ENCODE results near the gene CSRP2.

DNA sequence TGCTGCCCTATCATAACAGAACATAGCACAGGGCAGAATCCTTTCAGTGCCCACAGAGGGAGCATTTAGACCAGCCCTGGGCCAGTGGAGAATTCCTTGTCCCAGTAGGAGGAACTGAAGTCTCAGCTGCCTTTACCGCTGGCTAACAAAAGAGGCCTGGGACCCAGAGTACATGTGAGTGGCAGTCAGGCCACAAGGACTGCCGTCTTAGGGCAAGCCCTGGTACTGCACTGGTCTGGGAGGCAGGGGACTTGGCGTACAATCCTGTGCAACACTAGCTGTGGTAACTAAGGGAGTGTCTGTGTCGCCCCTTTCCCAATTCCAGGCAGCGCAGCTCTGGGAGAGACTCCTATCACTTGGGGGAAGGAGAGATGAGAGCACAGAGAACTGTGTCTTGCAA, 17.0 kb upstream of the CSRP2 start:
- TF ChIP-seq, protein P1, sequence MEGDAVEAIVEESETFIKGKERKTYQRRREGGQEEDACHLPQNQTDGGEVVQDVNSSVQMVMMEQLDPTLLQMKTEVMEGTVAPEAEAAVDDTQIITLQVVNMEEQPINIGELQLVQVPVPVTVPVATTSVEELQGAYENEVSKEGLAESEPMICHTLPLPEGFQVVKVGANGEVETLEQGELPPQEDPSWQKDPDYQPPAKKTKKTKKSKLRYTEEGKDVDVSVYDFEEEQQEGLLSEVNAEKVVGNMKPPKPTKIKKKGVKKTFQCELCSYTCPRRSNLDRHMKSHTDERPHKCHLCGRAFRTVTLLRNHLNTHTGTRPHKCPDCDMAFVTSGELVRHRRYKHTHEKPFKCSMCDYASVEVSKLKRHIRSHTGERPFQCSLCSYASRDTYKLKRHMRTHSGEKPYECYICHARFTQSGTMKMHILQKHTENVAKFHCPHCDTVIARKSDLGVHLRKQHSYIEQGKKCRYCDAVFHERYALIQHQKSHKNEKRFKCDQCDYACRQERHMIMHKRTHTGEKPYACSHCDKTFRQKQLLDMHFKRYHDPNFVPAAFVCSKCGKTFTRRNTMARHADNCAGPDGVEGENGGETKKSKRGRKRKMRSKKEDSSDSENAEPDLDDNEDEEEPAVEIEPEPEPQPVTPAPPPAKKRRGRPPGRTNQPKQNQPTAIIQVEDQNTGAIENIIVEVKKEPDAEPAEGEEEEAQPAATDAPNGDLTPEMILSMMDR (optimal IDR thresholded peaks at IDR 0.05 in 1 of 3, IDR thresholded peaks at IDR 0.05 in 1 of 3, conservative IDR thresholded peaks at IDR 0.05 in 1 of 3; ENCODE audit: extremely low read depth in 1 of 3, insufficient read depth in 2 of 3, low read length in 3 of 3): no peak
- no peak for TF ChIP-seq EZH2 (IDR thresholded peaks at IDR 0.05; ENCODE audit: low read length)

All from keratinocyte (primary cell).